Thymus (tissue), 11 donors: ENCODE data around the gene ZNF576. TPM values are rescaled to one million over a fixed set of nuclear protein-coding genes. Genes with fewer than 3 reads are reported as not detected.

Source experiments
- DNase-seq, 9 donors: peaks; one replicate each; pipeline ENCODE4 v3.0.0-alpha.2; 2013; ENCODE audit warnings: low spot score in 9 of 9, low read depth in 6 of 9, missing footprints in 1 of 9
- H3K27ac ChIP-seq, 2 donors: one replicate each; pipeline ENCODE4 v1.5.1; 2013; ENCODE audit warnings: control low read depth in 1 of 2, low read depth in 1 of 2, low read length in 1 of 2, mild to moderate bottlenecking in 1 of 2, moderate library complexity in 1 of 2
- H3K27me3 ChIP-seq, 2 donors: one replicate each; pipeline ENCODE4 v1.5.1; 2013; ENCODE audit warnings: low read length in 1 of 2; ENCODE audit not compliant: control insufficient read depth in 2 of 2, insufficient read depth in 1 of 2
- H3K36me3 ChIP-seq, 2 donors: one replicate each; pipeline ENCODE4 v1.5.1; 2013; ENCODE audit warnings: low read length in 1 of 2, mild to moderate bottlenecking in 1 of 2, moderate library complexity in 1 of 2; ENCODE audit not compliant: control insufficient read depth in 2 of 2, insufficient read depth in 2 of 2
- H3K4me1 ChIP-seq, 2 donors: one replicate each; pipeline ENCODE4 v1.5.1; 2013; ENCODE audit warnings: low read length in 2 of 2; ENCODE audit not compliant: control insufficient read depth in 2 of 2, insufficient read depth in 2 of 2
- H3K4me3 ChIP-seq, 2 donors: one replicate each; pipeline ENCODE4 v1.5.1; 2013; ENCODE audit warnings: low read length in 2 of 2, control low read depth in 1 of 2, mild to moderate bottlenecking in 1 of 2
- H3K9me3 ChIP-seq, 2 donors: one replicate each; pipeline ENCODE4 v1.5.1; 2013; ENCODE audit warnings: low read length in 1 of 2, mild to moderate bottlenecking in 1 of 2; ENCODE audit not compliant: control insufficient read depth in 2 of 2, insufficient read depth in 1 of 2
- WGBS: extraction: QIAGEN DNeasy Blood & Tissue Kit; methylation state at CpG from one replicate; pipeline ENCODE4 v1.1.7; 2013; 5-methylcytosine and 5-hydroxymethylcytosine counted together
- polyA plus RNA-seq: library from polyadenylated mRNA; stranded (reverse); fragments of 200-250 nt; gene quantifications from one replicate; pipeline ENCODE4 v1.2.3, GENCODE V29; 2013
- total RNA-seq: library from RNA; stranded (reverse); fragments of 120-200 nt; gene quantifications from one replicate; pipeline ENCODE4 v1.2.4, GENCODE V29; 2013
- donor health status: healthy.

The ZNF576 gene
- total and polyA plus RNA-seq, 2 donors: 9.7 to 10.3 TPM

GRCh38 chr19:43638214-43638994 is 42.0 kb downstream of the ZNF576 start:
- Histone ChIP-seq H3K36me3 (no peaks in the 10 kb centered on the region), H3K4me3 (no peak overlapping the region), H3K9me3 (no peaks in the 10 kb centered on the region), H3K4me1 (peaks cover 2 to 25% of the 10 kb centered on the region in 2 donors), H3K27ac (no peak overlapping the region), H3K27me3 (peaks cover 22 to 81% of the 10 kb centered on the region in 2 donors)
- 79% methylated on average over 13 of the region's 13 CpGs for WGBS
- no peak for DNase-seq

- H3K36me3 ChIP-seq: no peaks in the 10 kb centered on the region
- H3K9me3 ChIP-seq: no peaks in the 10 kb centered on the region
- DNase-seq: no peak
- peak overlapping the region in 1 of 2 donors; percentile 60 for H3K4me3 ChIP-seq
- WGBS: 15% methylated on average over 18 of the region's 18 CpGs
- H3K27ac ChIP-seq: no peak overlapping the region
- peaks cover 2 to 25% of the 10 kb centered on the region in 2 donors for H3K4me1 ChIP-seq
- H3K27me3 ChIP-seq: peaks cover 22 to 75% of the 10 kb centered on the region in 2 donors
Measured at GRCh38 chr19:43638995-43639518, 42.7 kb downstream of the ZNF576 start.

- WGBS: 3% methylated on average over 109 of the region's 110 CpGs
- H3K27me3 ChIP-seq: peaks cover 22 to 70% of the 10 kb centered on the region in 2 donors
- peak within 1 kb of the TSS; percentile 33 to 60 for H3K4me3 ChIP-seq
- DNase-seq: peak in 5 of 9 donors; percentile 31 to 58 (median 37)
- H3K4me1 ChIP-seq: peaks cover 2 to 21% of the 10 kb centered on the region in 2 donors
- no peaks in the 10 kb centered on the region for H3K9me3 ChIP-seq
- H3K27ac ChIP-seq: no peak within 1 kb of the TSS
- H3K36me3 ChIP-seq: no peaks in the 10 kb centered on the region
Measured at GRCh38 chr19:43639519-43640423, 43.4 kb downstream of the ZNF576 start, which contains the start of gene CADM4. Gene CADM4, minus strand, starts transcription at chr19:43639850. Its CDS starts 60 bp downstream, at chr19:43639790.

GRCh38 chr19:43640424-43640757 is 44.0 kb downstream of the ZNF576 start:
- no peaks in the 10 kb centered on the region for H3K36me3 ChIP-seq
- no peak for DNase-seq
- H3K4me3 ChIP-seq: peak overlapping the region; percentile 33 to 60
- H3K4me1 ChIP-seq: peaks cover 2 to 15% of the 10 kb centered on the region in 2 donors
- WGBS: 20% methylated on average over 9 of the region's 9 CpGs
- H3K27me3 ChIP-seq: peaks cover 22 to 64% of the 10 kb centered on the region in 2 donors
- no peaks in the 10 kb centered on the region for H3K9me3 ChIP-seq
- H3K27ac ChIP-seq: no peak overlapping the region

- peaks cover 22 to 54% of the 10 kb centered on the region in 2 donors for H3K27me3 ChIP-seq
- no peak overlapping the region for H3K27ac ChIP-seq
- H3K4me1 ChIP-seq: peaks cover 2 to 14% of the 10 kb centered on the region in 2 donors
- no peak overlapping the region for H3K4me3 ChIP-seq
- H3K36me3 ChIP-seq: no peaks in the 10 kb centered on the region
- no peak for DNase-seq
- 97% methylated on average over 2 of the region's 2 CpGs for WGBS
- no peaks in the 10 kb centered on the region for H3K9me3 ChIP-seq
Measured at GRCh38 chr19:43641333-43641732, 44.9 kb downstream of the ZNF576 start.

- Histone ChIP-seq H3K4me3 (no peak overlapping the region), H3K4me1 (peaks cover 2 to 14% of the 10 kb centered on the region in 2 donors), H3K27ac (no peak overlapping the region), H3K36me3 (no peaks in the 10 kb centered on the region), H3K9me3 (no peaks in the 10 kb centered on the region), H3K27me3 (peaks cover 22 to 43% of the 10 kb centered on the region in 2 donors)
- 92% methylated on average over 4 of the region's 4 CpGs for WGBS
- no peak for DNase-seq
Measured at GRCh38 chr19:43642531-43642930, 46.1 kb downstream of the ZNF576 start.

- H3K4me1 ChIP-seq: peaks cover 2 to 13% of the 10 kb centered on the region in 2 donors
- H3K27me3 ChIP-seq: peaks cover 19 to 35% of the 10 kb centered on the region in 2 donors
- no peak for DNase-seq
- no peaks in the 10 kb centered on the region for H3K9me3 ChIP-seq
- 93% methylated on average over 3 of the region's 3 CpGs for WGBS
- no peaks in the 10 kb centered on the region for H3K36me3 ChIP-seq
- H3K4me3 ChIP-seq: no peak overlapping the region
- H3K27ac ChIP-seq: no peak overlapping the region
Measured at GRCh38 chr19:43643326-43643725, 46.9 kb downstream of the ZNF576 start.

- WGBS: 96% methylated on average over 13 of the region's 13 CpGs
- Histone ChIP-seq H3K9me3 (no peaks in the 10 kb centered on the region), H3K4me3 (no peak overlapping the region), H3K4me1 (peaks cover 2 to 7% of the 10 kb centered on the region in 2 donors), H3K27me3 (peaks cover 11 to 27% of the 10 kb centered on the region in 2 donors), H3K27ac (no peak overlapping the region), H3K36me3 (peaks cover 0 to 3% of the 10 kb centered on the region in 2 donors)
- DNase-seq: no peak
Measured at GRCh38 chr19:43644181-43644580, 47.8 kb downstream of the ZNF576 start.
